Superior temporal gyrus (tissue), 1 donor: ENCODE measurements around the gene TBC1D9B.

Experiments
- DNase-seq: peaks from one replicate; pipeline ENCODE4 v3.0.0-alpha.2; 2016; ENCODE audit errors: extremely low spot score

TBC1D9B gene

DNA sequence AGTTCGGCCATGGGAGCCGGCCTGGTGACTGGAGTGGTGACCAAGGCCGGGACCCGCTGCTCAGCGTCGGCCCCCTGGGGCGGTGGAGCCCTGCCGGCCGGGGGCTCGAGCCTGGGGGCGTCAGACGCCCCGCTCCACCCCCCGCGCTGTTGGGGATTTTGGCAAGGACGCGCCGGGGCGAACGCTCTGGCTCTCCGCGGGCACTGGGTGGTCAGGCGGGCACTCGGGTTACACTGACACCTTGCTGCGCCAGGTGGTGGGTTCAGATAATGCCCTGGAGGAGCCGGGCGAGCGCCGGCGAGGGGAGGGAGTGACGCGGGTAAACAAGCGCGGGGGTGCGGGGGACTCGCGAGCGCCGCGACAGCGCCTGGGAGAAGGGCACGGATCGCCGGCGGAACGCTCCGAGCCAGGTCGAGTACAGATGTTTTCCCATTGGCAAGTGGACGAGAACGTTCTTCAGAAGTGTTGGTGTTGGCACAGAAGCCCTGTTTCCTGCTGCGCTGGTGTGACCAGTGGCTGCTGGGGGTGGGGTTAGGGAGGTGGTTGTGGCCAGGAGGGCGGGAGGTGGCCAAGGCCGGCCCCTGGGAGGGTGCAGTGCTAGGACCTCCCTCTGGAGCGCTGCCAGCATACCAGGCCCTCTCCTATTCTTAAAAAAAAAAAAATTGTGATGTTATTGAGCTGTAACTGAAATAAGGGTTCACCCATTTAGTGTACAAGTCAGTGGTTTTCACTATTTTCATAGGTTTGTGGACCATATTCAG is 86.2 kb downstream of the TBC1D9B start:
- peak; percentile 88 for DNase-seq

- peak; percentile 91 for DNase-seq
Measured at GRCh38 chr5:179820483-179821297, 87.0 kb downstream of the TBC1D9B start, which contains the start of gene SQSTM1. TSS of gene SQSTM1 (plus strand) at chr5:179820905. CDS start at chr5:179820937, 32 bp downstream.

DNA sequence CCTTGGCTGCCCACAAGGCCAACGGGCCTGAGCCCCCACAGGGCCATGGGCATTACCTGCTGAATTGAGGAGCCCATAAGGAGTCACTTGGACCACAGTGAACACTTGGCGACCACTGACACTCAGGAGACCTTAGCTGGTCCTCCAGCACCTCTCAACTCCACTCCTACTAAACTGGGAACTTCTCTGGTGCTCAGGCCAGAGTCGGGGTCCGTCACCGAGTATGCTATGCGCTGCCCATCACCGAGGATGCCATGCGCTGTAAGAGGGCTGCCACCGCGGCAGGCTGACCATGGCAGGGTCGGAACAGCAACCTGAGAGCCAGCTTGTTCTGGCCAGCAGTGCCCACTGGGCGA is 87.6 kb downstream of the TBC1D9B start:
- DNase-seq = peak; percentile 36

DNA sequence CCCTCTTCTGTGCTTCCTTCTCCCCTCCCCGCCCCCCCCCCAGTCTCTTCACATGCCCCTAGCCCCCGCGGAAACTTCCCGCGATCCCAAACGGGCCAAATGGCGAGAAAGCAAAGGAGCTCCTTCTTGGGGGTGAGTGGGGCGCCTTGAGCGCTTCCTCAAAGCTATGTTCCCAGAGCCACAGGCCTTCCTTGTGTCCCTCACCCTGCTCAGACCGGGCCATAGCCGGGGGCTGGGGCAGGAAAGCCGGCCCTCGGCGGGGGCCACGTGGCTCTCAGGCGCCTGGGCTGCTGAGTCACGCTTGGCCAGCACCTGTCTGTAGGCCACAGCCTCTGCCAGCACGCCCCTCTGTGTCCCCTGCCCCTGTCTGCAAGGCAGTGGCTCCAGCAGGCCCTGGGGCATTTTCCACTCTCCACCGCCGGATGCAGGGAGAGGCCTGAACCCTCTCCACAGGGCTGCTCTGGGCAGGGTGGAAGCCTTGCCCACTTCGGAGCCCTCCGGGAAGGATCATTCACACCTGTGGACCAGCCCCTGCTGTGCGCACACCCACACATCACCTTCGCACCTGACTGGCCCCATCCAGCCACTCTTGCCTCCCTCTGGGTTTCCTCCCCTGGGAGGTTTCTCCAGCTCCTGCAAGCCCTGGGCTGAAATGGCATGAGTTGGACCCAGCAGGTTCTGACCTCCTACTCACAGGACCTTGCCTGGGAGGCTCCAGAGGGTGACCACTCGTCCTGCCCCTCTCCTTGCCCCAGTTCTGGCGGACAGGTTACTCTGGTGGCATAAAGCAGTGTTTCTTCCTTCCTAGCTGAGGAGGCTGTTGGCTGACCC is 88.2 kb downstream of the TBC1D9B start:
- peak; percentile 70 for DNase-seq

DNA sequence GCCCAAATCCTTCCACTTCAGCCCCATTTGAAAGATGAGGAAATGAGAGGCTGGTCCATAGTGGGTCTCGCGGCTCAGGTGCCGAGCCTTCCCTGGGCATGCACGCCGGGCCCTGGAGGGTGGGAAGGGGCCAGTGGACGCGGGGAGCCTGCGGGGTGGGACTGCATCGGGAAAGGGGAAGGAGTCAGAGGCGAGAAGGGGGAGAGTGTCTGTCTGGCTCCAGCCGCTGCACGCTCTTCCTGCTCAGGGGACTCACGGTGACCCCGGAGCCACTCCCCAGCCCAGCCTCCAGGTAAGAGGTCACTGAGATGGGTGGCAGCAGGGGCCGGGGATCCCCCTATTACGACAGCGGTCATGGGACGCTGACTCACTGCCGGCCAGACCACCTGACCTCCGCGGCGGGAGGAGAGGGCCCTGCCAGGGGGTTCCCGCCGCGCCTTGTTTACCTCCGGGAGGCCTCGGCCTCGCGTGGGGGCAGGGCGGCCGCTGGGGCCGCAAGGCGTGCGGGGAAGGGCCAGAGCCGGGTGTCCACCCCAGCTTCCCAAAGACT is 88.9 kb downstream of the TBC1D9B start:
- DNase-seq = peak; percentile 93

DNA sequence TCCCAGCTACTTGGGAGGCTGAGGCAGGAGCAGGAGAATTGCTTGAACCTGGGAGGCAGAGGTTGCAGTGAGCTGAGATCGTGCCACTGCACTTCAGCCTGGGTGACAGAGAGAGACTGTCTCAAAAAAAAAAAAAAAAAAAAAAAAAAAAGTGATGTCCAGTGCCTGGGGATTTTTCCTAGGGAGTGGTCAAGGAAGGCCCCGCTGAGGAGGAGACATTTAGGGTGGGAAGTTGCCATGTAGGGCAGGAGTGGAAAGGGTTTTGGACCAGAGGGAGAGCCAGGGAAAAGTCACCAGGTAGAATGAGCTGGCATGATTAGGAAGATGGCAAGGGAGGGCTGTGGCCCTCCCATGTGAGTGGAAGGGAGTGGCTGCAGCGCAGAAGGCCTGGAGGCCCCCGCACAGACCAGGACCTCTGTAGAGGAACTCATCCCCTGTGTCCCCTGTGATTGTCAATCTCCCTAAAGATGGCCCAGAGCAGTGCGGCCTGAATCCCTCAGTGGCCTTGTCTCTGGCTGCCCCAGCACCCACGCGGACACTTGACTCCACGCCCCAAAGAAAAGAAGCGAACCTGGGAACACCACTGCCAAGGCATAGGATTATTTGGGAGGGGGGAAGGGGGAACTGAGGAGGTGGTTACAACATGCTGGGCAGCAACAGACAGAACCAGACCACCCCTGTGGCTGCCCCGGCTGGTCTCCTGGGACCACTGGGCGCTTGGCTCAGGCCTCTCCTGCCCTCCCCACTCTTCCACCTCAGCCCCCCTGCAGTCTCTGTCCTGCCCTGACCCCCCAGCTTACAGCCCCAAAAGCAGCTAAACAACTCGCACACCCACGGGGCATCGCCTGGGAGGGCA is 89.6 kb downstream of the TBC1D9B start:
- no peak for DNase-seq

GRCh38 chr5:179817470-179817840 is 90.2 kb downstream of the TBC1D9B start:
- DNase-seq = no peak

DNA sequence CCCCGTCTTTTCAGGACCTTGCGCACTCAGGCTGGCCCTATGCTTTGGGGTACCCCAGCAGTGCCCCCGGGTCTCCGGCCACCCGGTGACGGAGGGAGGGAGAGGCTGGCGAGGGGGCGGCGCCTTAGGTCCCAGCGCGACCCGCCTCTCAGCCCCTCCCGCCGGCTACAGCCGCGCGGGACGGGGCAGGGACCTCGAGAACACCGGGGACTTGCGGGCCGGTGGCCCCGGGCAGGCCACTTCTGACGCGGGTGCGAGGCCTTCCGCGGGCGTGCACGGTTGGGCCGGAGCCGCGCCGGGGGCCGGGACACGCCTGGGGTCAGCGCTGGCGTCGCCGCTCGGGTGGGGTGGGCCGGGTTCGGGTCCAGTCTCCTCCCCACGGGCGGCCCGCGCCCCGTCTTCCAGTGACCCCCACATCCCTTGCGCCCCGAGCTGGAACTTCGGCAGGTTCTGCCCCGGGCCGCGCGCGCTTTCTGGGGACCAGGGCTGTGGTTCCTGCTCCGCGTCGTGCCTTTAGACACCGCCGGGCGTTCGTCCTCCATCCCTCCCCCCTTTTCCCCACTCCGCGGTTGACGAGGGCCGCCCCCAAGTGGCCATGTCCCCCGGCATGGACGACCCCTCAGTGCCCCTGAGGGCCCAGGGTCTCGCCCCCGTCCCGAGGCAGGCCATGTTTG is 90.8 kb downstream of the TBC1D9B start:
- no peak for DNase-seq

- DNase-seq = no peak
Measured at GRCh38 chr5:179816401-179816795, 91.3 kb downstream of the TBC1D9B start.

DNA sequence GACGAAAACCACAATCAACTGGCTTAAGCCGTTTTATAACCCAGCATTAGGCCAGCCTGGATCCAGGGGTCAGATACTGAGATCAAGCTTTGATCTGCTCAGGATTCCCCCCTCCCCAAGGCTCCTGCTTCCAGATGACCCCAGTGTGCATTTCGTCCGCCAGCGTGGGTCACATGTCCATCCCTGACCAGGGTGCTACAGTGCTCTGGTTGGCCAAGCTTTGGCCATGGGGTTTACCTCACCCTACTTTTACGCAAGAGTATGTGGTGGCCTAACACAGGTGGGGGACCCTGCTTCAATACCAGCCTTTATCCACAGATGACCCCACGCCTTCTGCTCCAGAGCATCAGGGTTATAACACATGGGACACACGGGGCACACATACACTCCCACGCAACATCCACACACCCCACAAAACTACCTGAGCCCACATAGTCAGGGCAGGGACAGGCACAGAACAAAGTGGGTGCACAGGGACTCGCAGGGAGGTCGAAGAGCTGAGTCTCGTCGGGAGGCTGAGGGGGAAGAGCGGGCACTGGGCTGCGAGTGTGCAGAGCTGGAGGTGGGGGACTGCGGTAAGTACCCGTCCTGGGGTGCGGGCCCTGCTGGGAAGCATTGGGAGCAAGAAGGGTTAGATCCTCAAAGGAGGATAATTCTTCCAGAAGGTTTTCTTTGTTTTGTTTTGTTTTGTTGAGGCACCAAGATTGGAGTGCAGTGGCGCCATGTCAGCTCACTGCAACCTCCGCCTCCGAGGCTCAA is 92.0 kb downstream of the TBC1D9B start:
- no peak for DNase-seq

DNA sequence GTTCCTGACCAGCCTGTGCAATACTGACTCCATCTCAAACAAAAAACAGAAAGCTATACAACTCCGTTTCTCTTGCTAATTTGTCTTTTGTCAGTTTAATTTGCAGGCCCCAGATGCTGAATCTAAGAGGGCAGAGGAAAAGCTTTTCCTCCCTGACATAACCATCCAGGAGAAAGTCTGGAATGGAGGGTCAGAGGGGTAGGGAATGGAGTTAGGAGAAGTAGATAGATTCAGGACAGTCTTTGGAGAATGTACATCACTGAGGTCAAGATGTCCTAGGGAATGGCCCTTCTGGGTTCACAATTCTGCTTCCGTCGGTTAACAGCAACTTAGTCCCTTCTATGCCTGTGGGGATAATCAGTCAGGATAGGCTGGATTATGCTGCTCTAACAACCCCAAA is 93.6 kb downstream of the TBC1D9B start:
- DNase-seq = no peak

DNA sequence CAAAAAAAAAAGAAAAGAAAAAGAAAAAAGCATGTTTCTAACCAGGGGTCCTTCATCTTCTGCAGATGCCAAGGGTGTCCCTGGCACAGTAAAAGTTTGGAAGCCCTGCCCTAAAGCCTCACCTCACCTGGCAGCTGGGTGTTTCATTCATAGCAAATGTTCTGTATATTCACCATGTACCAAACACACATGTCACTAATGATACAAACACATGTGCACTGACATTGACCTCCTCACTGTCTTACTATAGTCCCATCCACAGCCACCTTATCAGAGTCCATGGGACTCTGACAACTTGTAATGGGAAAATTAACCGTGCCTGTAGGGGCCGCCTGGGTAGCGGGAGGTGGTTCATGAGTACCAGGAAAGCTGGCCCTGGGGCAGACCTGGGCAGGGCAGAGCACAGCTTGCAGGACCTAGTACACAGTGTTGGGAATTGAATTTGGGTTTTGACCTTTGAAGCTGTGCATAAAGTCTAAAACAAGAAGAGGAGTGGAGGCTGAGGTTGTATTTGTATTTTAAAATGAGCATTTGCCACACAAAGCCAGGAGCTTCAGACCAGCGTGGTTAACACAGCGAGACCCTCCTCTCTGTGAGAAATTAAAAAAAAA is 94.6 kb downstream of the TBC1D9B start:
- no peak for DNase-seq

- no peak for DNase-seq
Measured at GRCh38 chr5:179812135-179812825, 95.4 kb downstream of the TBC1D9B start.
